Cerebellar cortex (tissue), 1 donor: ENCODE measurements around the gene ZNF300.
"Not testable (repeated sequence)": the region's sequence is repeated elsewhere in the genome, so short reads cannot be mapped to it uniquely, and the experiment has no call there.

Experiments used
- DNase-seq: peaks from one replicate; pipeline ENCODE4 v3.0.0-alpha.2; 2015; ENCODE audit warnings: low spot score

ZNF300 gene

GRCh38 chr5:150904479-150905311 lies at the start of gene ZNF300:
Gene ZNF300, minus strand, starts transcription at chr5:150904980. Its CDS starts 1,825 bp downstream, at chr5:150903155.
- peak; percentile 93 for DNase-seq

GRCh38 chr5:150948539-150948938 lies 43.8 kb upstream of the ZNF300 start:
- no peak for DNase-seq

- DNase-seq: peak; percentile 90
These were observed 41.6 kb upstream of the ZNF300 start for GRCh38 chr5:150946351-150946905.

DNA sequence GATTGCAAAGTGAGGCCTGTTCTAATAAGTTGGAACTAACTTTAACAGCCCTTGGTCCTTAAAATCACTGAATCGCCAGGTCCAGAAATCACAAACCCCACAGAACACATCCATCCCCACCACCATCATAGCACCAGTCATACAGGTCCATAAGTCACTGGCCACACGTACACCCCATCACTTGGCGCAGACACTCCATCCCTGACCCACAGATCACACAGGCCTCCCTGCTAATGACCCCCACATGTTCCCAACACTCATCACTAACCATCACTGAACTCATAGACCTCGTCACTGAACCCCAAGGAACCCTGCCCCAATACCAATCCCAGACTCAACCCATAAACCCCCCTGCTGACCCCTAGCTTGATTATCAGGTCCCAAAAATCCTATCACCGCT lies 41.2 kb upstream of the ZNF300 start:
- DNase-seq: peak; percentile 31

- DNase-seq: peak; percentile 5
These were observed 40.7 kb upstream of the ZNF300 start for GRCh38 chr5:150945486-150945885.

DNA sequence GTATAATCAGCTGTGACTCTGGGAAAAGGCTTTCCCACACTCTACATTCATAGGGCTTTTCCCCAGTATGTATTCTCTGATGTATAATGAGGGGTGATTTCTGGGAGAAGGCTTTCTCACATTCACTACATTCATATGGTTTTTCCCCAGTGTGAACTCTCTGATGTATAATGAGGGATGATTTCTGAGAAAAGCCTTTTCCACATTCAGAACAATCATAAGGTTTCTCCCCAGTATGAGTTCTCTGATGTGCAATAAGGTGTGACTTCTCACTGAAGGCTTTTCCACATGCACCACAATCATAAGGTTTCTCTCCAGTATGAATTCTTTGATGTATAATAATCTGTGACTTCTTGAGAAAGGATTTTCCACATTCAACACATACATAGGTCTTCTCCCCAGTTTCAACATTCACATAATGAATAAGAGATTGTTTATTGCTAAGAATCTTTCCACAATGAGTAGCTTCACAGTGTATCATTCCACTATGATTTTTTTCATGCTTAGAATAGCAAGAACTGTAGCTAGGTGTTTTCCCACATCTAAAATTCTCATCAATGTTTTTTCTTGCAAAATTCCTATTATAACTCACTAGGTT lies 26.7 kb upstream of the ZNF300 start:
- no peak for DNase-seq

DNA sequence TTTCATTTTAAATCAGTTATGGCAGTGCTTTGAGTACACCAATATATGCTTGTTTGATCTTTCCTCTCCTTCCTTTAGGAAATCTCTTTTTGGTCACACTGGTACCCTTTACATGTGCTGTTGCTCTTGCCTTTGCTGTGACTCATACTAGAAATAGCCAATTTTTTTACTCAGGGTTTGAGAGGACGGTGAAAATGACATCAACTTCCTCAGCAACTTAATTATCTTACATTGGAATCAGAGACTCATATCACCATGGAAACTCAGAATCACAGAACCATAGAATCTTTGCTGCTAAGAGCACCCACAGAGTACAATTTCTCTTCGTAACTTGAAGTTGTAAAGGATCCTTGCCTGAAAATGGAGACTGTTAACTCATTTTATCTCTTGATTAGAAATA lies 13.8 kb upstream of the ZNF300 start:
- no peak for DNase-seq

- no peak for DNase-seq
These were observed 7.6 kb upstream of the ZNF300 start for GRCh38 chr5:150912312-150912814.

- DNase-seq: no peak
These were observed 518 bp upstream of the ZNF300 start for GRCh38 chr5:150905312-150905683.

DNA sequence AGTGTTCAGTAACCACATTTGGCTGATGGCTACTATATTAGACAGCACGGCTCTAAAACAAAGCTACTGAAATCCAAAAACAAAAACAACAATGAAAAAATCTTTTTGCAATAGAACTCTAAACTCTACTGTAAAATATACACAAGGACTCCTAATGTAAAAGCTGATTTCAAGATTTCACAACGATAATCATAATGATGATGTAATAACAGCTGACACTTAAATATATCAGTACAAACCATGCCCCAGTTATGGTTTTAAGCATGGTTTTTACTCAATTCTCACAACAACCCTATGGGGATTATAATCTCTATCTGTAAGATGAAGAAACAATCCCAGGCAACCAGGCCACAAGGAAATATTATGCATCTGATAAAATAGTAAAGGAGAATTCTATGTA lies 3.3 kb downstream of the ZNF300 start:
- DNase-seq: no peak

DNA sequence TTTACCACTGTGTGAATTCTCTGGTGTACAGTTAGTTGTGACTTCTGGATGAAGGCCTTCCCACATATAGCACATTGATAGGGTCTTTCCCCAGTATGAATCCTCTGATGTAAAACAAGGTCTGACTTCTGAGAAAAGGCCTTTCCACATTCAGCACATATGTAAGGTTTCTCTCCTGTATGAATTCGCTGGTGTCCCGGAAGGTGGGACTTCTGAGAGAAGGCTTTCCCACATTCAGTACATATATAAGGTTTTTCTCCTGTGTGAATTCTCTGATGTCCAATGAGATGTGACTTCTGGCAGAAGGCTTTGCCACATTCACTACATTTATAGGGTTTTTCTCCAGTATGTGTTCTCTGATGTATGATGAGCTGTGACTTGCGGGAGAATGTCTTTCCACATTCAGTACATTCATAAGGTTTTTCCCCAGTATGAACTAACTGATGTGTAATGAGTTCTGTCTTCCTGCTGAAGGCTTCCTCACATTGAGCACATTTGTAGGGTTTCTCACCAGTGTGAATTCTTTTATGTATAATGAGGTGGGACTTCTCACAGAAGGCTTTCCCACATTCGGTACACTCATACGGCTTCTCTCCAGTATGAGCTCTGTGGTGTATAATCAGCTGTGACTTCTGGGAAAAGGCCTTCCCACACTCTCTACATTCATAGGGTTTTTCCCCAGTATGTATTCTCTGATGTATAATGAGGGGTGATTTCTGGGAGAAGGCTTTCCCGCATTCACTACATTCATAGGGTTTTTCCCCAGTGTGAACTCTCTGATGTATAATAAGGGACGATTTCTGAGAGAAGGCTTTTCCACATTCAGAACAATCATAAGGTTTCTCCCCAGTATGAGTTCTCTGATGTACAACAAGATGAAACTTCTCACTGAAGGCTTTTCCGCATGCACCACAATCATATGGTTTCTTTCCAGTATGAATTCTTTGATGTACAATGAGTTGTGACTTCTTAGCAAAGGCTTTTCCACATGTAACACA lies 9.1 kb downstream of the ZNF300 start:
- no peak for DNase-seq

- DNase-seq: no peak
These were observed 25.4 kb downstream of the ZNF300 start for GRCh38 chr5:150879358-150879757.

DNA sequence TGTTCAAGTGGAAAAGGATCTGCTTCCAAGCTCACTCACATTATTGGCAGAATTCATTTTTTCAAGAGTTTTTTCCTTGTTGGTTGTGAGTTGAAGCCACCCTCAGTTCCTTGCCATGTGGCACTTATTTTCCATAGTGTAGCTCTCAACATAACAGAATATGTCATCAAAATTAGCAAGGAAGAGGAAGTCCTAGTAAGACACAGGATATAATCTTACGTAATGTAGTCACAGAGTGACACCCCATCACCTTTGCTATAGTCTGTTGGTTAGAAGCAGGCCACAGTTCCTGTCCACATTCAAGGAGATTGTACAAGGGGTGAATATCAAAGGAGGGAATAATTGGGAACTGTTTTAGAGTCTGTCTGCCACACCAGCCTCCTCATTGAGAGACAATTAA lies 42.7 kb downstream of the ZNF300 start:
- no peak for DNase-seq

DNA sequence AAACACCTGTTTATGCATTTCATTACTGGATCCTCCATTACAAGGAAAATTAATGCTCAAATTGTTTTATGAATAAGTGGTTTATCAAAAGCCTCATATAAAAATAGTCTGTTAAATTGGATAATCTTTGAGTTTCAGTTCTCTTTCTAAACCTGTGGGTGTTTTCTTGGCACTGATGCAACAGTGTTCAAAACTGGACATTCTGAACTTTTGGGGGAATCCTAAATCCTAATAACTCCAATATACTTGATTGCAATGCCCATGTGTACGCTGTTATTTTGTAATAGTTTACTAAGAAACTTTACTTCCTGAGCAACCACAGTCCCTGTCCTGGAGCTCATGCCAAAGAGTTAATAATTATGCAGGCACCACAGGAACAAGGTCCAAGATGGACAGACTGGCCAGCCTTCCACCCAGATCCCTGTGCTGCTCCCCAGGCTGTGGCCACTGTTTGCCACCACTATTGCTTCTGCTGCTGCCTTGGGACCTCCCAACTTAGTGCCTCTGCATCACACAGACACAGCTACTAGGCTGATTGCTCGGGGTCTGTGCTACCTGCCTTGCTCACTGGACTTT lies 44.4 kb downstream of the ZNF300 start:
- DNase-seq: no peak

DNA sequence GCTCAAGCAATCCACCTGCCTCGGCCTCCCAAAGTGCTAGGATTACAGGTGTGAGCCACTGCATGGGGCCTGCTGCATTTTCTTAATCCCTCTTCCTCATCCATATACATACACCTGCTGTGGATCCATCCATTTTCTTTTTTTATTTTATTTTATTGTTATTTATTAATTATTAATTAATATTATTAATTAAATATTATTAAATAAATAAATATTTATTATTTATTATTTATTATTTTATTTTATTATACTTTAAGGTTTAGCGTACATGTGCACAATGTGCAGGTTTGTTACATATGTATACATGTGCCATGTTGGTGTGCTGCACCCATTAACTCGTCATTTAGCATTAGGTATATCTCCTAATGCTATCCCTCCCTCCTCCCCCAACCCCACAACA lies 48.1 kb downstream of the ZNF300 start:
- not testable (repeated sequence) for DNase-seq

GRCh38 chr5:150853561-150853960 lies 51.2 kb downstream of the ZNF300 start:
- DNase-seq: no peak

DNA sequence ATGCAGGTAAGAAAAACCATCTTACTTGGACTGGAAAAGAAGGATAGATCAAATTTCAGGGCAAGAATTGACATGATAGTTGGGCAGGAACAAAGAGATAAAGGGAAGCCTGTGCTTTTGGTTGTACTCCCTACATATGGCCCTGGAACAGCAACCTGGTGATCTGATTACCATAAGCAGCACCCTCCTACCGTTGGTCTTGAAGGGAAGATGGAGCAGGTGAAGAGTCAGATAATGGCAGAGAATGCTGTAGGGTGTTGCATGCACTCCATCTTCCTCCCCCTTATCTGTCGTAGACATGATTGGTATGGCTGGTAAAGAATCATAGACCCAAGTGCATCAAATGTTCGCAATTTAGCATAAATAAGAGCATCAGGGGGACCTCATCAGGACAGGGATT lies 53.7 kb downstream of the ZNF300 start:
- no peak for DNase-seq

DNA sequence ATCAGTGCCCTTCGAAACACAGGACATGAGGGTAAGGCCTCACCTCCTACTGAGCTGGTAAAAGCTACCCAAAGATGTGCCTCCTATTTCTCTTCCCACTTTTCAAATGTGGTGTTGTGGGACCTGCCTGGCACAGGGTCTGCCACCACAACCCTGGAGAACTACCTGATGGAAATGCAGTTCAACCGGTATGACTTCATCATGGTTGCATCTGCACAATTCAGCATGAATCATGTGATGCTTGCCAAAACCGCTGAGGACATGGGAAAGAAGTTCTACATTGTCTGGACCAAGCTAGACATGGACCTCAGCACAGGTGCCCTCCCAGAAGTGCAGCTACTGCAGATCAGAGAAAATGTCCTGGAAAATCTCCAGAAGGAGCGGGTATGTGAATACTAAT lies 56.5 kb downstream of the ZNF300 start:
- DNase-seq: no peak

GRCh38 chr5:150847334-150847695 lies 57.5 kb downstream of the ZNF300 start:
- no peak for DNase-seq

DNA sequence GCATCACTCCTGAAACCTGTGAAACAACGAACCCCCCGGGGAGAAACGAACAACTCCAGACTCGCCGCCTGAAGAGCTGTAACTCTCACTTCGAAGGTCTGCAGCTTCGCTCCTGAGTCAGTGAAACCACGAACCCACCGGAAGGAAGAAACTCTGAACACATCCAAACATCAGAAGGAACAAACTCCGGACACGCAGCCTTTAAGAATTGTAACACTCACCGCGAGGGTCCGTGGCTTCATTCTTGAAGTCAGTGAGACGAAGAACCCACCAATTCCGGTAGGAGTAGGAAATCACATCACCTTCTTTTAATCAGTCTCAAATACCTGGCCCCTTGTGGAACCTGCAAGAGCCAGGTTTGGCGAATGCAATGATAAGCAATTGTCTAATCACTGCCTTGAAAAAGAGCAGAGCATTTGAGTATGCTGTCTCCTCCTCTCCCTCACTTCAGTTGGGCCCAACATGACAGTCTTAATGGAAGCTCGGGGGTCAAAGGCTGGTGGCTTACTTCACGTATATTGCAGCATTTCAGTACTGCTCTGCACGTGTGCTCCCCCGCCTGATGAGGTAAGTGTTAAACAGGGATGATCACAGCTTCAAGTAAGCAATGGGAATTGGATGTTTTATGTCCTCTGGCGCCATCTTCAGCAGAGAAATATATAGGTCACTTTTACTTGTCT lies 58.0 kb downstream of the ZNF300 start:
- DNase-seq: peak; percentile 89

DNA sequence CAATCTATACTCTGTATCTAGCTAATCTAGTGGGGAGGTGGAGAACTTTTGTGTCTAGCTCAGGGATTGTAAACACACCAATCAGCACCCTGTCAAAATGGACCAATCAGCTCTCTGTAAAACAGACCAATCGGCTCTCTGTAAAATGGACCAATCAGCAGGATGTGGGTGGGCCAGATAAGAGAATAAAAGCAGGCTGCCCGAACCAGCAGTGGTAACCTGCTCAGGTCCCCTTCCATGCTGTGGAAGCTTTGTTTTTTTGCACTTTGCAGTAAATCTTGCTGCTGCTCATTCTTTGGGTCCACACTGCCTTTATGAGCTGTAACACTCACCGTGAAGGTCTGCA lies 58.5 kb downstream of the ZNF300 start, which contains the start of gene IRGM:
IRGM (plus strand) TSS at position 214 of the 346 bp plus-strand sequence. CDS start 1,603 bp downstream, outside the sequence.
- DNase-seq: not testable (repeated sequence)
